ENCODE data around the gene TMEM176A. TPM values are rescaled to one million over a fixed set of nuclear protein-coding genes. Genes with fewer than 3 reads are reported as not detected.
"Not testable (repeated sequence)": the region's sequence is repeated elsewhere in the genome, so short reads cannot be mapped to it uniquely, and the experiment has no call there.

Gene TMEM176A
- total and polyA plus RNA-seq, 2 donors (not counting 1 experiment from before 2014, with no cell fraction given) = 0.12 to 14.2 TPM

DNA sequence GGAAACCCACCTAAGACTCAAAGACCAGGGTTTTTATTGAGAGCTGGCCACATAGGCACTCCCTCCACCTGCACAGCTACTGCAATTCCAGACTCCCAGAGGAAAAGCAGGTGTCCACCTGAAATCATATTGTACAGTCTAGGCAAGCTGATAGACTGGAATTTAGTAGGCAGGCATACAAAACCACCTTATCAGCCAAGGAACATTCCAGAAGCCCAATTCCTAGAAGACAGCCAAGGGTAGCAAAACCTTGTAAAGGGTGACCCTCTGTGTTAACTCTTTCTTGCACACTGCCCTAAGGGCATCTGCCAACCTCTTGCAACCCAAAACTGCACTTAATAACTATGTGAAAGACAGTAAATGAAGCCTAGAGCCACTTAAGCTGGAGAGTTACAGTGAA, 5.3 kb downstream of the TMEM176A start:
- TF ChIP-seq CTCF (conservative IDR thresholded peaks at IDR 0.05 in 1 of 2, IDR thresholded peaks at IDR 0.05 in 1 of 2; ENCODE audit: low read depth in 1 of 2, low read length in 2 of 2) (no peak), EZH2 (IDR thresholded peaks at IDR 0.05; ENCODE audit: low read length, missing control alignments) (no peak)
- Histone ChIP-seq H4K20me1 (ENCODE audit: control insufficient read depth, extremely low read depth, insufficient read depth, low read length) (no peaks in the 10 kb centered on the region), H3K9ac (ENCODE audit: insufficient read depth, low read length) (no peak overlapping the region), H3K27ac (ENCODE audit: insufficient read depth, low read length) (no peak overlapping the region), H3K36me3 (ENCODE audit: control insufficient read depth, insufficient read depth, low read length) (no peaks in the 10 kb centered on the region), H3K9me3 (ENCODE audit: control insufficient read depth, insufficient read depth, low read depth, low read length) (no peaks in the 10 kb centered on the region), H3K27me3 (ENCODE audit: control insufficient read depth, insufficient read depth, low read length) (peaks cover 2% of the 10 kb centered on the region), H3K4me1 (ENCODE audit: control insufficient read depth, extremely low read depth, insufficient read depth, low read length) (no peaks in the 10 kb centered on the region), H3K4me2 (ENCODE audit: extremely low read depth, insufficient read depth, low read length) (no peak overlapping the region), H3K4me3 (replicated peaks in 1 of 4; ENCODE audit: control extremely low read depth in 1 of 4, insufficient read depth in 1 of 4, low read depth in 3 of 4, low read length in 4 of 4) (no peak overlapping the region), H2AFZ (ENCODE audit: low read length) (no peak overlapping the region), H3K79me2 (ENCODE audit: control insufficient read depth, insufficient read depth, low read length) (no peaks in the 10 kb centered on the region)
- no peak for DNase-seq (ENCODE audit: low read depth in 2 of 2)

- H3K4me1 ChIP-seq (ENCODE audit: control insufficient read depth, extremely low read depth, insufficient read depth, low read length) = no peaks in the 10 kb centered on the region
- TF ChIP-seq CTCF (conservative IDR thresholded peaks at IDR 0.05 in 1 of 2, IDR thresholded peaks at IDR 0.05 in 1 of 2; ENCODE audit: low read depth in 1 of 2, low read length in 2 of 2) (no peak), EZH2 (IDR thresholded peaks at IDR 0.05; ENCODE audit: low read length, missing control alignments) (no peak)
- H3K79me2 ChIP-seq (ENCODE audit: control insufficient read depth, insufficient read depth, low read length) = no peaks in the 10 kb centered on the region
- no peak overlapping the region for H2AFZ ChIP-seq (ENCODE audit: low read length)
- no peaks in the 10 kb centered on the region for H3K9me3 ChIP-seq (ENCODE audit: control insufficient read depth, insufficient read depth, low read depth, low read length)
- no peaks in the 10 kb centered on the region for H3K36me3 ChIP-seq (ENCODE audit: control insufficient read depth, insufficient read depth, low read length)
- no peak overlapping the region for H3K4me2 ChIP-seq (ENCODE audit: extremely low read depth, insufficient read depth, low read length)
- H3K9ac ChIP-seq (ENCODE audit: insufficient read depth, low read length) = no peak overlapping the region
- no peak for DNase-seq (ENCODE audit: low read depth in 2 of 2)
- no peak overlapping the region for H3K4me3 ChIP-seq (replicated peaks in 1 of 4; ENCODE audit: control extremely low read depth in 1 of 4, insufficient read depth in 1 of 4, low read depth in 3 of 4, low read length in 4 of 4)
- H4K20me1 ChIP-seq (ENCODE audit: control insufficient read depth, extremely low read depth, insufficient read depth, low read length) = no peaks in the 10 kb centered on the region
- no peak overlapping the region for H3K27ac ChIP-seq (ENCODE audit: insufficient read depth, low read length)
- no peaks in the 10 kb centered on the region for H3K27me3 ChIP-seq (ENCODE audit: control insufficient read depth, insufficient read depth, low read length)
Measured at GRCh38 chr7:150806454-150806853, 5.9 kb downstream of the TMEM176A start.

DNA sequence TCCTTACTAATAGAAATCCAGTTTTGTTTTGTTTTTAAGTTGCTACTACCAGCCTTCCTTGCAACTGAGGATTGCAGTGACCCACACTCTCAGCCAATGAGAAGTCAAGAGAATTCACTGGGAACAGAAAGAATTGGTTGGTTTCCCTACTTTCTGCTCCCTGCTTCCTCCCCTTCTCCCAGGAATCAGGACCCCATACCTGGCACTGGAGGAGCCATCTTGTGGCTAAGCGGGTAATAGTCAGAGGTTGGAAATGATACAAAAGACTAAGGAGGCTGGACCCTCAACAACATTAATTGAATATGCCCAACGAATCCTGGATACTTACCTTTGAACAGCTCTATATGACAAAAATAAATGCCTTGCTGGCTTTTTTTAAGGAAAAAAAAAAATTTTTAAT, 6.3 kb downstream of the TMEM176A start:
- Histone ChIP-seq H3K9me3 (ENCODE audit: control insufficient read depth, insufficient read depth, low read depth, low read length) (no peaks in the 10 kb centered on the region), H4K20me1 (ENCODE audit: control insufficient read depth, extremely low read depth, insufficient read depth, low read length) (no peaks in the 10 kb centered on the region), H3K27ac (ENCODE audit: insufficient read depth, low read length) (no peak overlapping the region), H3K4me2 (ENCODE audit: extremely low read depth, insufficient read depth, low read length) (no peak overlapping the region), H3K27me3 (ENCODE audit: control insufficient read depth, insufficient read depth, low read length) (no peaks in the 10 kb centered on the region), H3K4me3 (replicated peaks in 1 of 4; ENCODE audit: control extremely low read depth in 1 of 4, insufficient read depth in 1 of 4, low read depth in 3 of 4, low read length in 4 of 4) (no peak overlapping the region), H3K36me3 (ENCODE audit: control insufficient read depth, insufficient read depth, low read length) (no peaks in the 10 kb centered on the region), H3K9ac (ENCODE audit: insufficient read depth, low read length) (no peak overlapping the region), H2AFZ (ENCODE audit: low read length) (no peak overlapping the region), H3K79me2 (ENCODE audit: control insufficient read depth, insufficient read depth, low read length) (no peaks in the 10 kb centered on the region), H3K4me1 (ENCODE audit: control insufficient read depth, extremely low read depth, insufficient read depth, low read length) (no peaks in the 10 kb centered on the region)
- TF ChIP-seq EZH2 (IDR thresholded peaks at IDR 0.05; ENCODE audit: low read length, missing control alignments) = no peak
- no peak for TF ChIP-seq CTCF (conservative IDR thresholded peaks at IDR 0.05 in 1 of 2, IDR thresholded peaks at IDR 0.05 in 1 of 2; ENCODE audit: low read depth in 1 of 2, low read length in 2 of 2)
- no peak for DNase-seq (ENCODE audit: low read depth in 2 of 2)

DNA sequence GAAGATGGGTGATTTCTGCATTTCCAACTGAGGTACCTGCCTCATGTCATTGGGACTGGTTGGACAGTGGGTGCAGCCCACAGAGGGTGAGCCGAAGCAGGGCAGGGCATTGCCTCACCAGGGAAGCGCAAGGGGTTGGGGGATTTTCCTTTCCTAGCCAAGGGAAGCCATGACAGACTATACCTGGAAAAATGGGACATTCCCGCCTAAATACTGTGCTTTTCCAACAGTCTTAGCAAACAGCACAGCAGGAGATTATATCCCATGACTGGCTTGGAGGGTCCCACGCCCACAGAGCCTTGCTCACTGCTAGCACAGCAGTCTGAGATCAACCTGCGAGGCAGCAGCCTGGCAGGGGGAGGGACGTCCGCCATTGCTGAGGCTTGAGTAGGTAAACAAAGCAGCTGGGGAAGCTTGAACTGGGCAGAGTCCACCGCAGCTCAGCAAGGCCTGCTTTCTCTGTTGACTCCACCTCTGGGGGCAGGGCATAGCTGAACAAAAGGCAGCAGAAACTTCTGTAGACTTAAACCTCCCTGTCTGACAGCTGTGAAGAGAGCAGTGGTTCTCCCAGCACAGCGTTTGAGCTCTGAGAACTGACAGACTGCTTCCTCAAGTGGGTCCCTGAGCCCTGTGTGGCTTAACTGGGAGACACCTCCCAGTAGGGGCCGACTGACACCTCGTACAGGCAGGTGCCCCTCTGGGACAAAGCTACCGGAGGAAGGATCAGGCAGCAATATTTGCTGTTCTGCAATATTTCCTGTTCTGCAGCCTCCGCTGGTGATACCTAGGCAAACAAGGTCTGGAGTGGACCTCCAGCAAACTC, 7.3 kb downstream of the TMEM176A start:
- H3K4me2 ChIP-seq (ENCODE audit: extremely low read depth, insufficient read depth, low read length); H4K20me1 ChIP-seq (ENCODE audit: control insufficient read depth, extremely low read depth, insufficient read depth, low read length); H3K9me3 ChIP-seq (ENCODE audit: control insufficient read depth, insufficient read depth, low read depth, low read length); H3K27ac ChIP-seq (ENCODE audit: insufficient read depth, low read length); H3K36me3 ChIP-seq (ENCODE audit: control insufficient read depth, insufficient read depth, low read length); DNase-seq (ENCODE audit: low read depth in 2 of 2); H3K79me2 ChIP-seq (ENCODE audit: control insufficient read depth, insufficient read depth, low read length); H3K4me3 ChIP-seq (replicated peaks in 1 of 4; ENCODE audit: control extremely low read depth in 1 of 4, insufficient read depth in 1 of 4, low read depth in 3 of 4, low read length in 4 of 4); H3K27me3 ChIP-seq (ENCODE audit: control insufficient read depth, insufficient read depth, low read length); H2AFZ ChIP-seq (ENCODE audit: low read length); H3K4me1 ChIP-seq (ENCODE audit: control insufficient read depth, extremely low read depth, insufficient read depth, low read length); H3K9ac ChIP-seq (ENCODE audit: insufficient read depth, low read length): not testable (repeated sequence)
